A375 (cell line): Measurements from ENCODE around the gene ZNF71. TPM values are rescaled to one million over a fixed set of nuclear protein-coding genes. Genes with fewer than 3 reads are reported as not detected.

Source experiments
- total RNA-seq: library from RNA; depleted of rRNA; stranded (reverse); fragments of >200 nt; shearing (Covaris generic); gene quantifications from 2 replicates; pipeline ENCODE4 v1.2.3, GENCODE V29; 2014; rRNA removed

ZNF71 gene
- total RNA-seq, result 3.1 and 3.5 TPM in 2 replicates

DNA sequence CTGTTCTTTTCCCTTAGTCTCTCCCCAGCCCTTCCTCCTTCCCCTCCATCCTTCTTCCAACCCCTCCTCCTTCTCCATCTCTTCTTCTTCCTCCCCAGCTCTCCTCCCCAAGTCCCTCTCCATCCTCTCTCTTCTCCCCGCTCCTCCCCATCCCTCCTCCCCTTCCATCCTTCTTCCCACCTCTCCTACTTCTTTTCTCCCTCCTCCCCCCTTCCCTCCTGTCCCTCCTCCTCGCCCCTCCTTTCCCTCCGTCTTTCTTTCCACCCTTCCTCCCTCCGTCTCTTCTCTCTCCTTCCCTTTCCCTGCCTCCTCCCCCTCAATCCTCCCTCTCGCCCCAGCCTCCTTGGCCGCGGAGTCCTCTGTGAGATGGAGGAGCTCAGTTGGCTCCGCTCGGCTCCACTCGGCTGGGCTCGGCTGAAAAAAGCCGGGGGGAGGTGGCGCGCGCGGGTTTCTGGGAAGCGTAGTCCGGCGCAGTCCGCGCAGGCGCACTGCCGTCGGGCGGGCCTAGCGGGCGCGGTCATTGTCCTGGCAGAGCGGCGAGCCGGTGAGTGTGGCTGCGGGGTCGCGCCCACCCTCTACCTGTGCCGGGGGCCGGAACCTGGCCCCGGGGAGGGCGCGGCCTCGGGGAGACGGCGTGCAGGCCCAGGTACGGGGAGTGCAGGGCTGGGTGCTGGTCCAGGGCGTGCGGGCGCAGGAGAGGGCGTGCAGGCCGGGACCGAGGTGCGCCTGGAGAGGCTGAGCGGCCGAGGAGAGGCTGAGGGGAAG is at the start of gene ZNF71:
Gene ZNF71, plus strand, starts transcription at position 520 of the 765 bp plus-strand sequence. CDS start 6,257 bp downstream, outside the sequence.

DNA sequence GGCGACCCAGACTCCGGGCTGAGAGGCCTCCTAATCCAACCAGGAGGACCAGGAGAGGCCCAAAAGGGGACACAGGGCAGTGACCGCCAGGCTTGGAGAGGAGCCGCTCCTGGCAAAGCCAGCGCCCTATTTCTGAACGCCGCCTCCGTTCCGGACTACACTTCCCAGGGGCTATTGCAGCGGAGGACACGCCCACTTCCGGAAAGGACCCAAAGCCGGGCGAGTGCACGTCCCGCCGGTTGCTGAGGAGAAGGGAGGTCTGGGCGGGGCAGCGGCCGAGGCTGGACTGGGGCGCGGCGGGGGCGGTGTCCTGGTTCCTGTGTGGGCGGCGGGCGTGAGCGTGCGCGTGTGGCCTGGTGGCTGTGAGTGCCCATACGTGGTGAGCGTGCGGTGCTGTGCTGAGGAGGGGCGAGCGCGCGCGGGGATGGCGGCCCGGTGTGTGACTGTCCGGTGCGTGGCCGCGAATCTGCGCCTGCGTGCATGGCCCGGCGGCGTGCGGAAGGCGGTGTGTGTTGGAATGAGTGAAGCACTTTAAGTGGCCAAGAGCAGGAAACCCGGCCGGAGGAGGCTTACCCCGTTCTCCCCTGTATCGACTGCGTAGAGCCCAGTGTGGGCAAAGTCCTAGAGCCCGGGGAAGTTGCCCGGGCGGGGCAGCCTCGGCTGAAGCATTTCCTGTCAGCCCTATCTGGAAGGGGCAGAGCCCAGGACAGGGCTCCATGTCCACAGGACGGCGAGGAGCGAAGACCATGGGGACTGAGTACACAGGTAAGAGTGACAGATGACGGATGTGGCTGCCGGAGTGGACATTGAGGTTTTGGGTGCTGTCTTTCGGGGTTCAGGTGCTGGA is 27.6 kb upstream of the ZNF71 start, which contains the start of gene ZNF470:
Gene ZNF470, plus strand, starts transcription at position 195 of the 847 bp plus-strand sequence. CDS start 2,844 bp downstream, outside the sequence.

DNA sequence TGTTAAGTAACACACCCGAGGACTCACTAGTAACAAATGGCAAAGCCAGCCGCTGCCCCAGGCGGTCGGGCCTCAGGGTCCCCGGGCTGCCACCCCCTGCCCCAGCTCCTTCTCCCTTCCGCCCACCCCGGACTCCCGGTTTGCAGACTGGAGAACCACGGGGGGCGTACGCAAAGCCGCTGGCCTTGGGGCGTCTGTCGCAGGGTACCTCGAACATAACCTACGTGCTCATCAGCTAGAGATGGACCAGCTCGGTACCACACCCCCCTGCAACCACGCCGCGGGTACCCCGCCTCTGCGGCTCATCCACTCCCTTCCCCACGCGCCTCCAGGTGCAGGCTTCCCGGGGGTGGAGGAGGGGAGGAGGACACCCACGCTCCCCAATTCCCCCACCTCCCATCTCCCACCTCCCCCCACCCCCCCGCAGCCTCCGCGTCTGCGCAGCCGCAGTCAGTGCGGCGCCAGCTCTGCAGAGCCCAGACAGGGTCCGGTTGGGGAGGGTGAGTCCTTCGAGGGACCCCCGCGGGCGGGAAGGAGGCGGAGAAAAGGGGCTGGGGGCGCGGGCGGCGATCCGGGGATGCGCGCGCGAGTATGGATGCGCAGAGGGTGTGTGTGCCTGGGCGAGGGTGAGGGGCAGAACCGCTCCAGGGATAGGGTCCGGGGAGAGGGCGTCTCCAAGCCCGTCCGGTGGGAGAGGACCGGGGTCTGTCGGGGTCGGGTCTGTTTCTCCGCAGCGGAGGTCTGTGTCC is 47.8 kb downstream of the ZNF71 start, which contains the start of gene SMIM17:
Gene SMIM17, plus strand, starts transcription at position 449 of the 749 bp plus-strand sequence. CDS start 2,509 bp downstream, outside the sequence.

DNA sequence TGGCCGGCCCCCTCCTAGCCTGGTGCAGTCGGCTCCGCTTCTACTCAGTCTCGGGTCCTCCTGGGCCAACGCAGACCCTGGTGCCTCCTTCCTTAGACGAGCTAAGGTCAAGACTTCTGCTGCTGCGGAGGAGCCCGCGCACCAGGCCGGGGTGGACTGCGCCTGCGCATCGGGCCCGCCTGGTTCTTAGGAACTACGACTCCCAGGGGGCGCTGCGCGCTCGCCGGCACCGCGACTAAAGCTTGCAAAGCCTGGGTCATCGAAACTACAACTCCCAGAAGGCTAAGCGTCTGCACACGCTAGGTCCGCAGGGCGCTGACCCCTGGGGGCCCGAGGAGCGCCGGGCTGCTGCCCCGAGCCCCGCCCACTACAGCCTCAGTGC is 76.5 kb downstream of the ZNF71 start, which contains the start of gene ZNF835:
Gene ZNF835, minus strand, starts transcription at position 145 of the 382 bp plus-strand sequence. CDS start 6,559 bp downstream, outside the sequence.

Other genes with a start within 250 kb of the ZNF71 start
- 1.7 and 2.5 TPM in 2 replicates for gene ZNF582, start 201.8 kb upstream of the ZNF71 start, total RNA-seq
- gene ZNF583, start 191.0 kb upstream of the ZNF71 start, total RNA-seq, result 2.5 and 2.9 TPM in 2 replicates
- gene ZNF667, start 118.0 kb upstream of the ZNF71 start, total RNA-seq, result not detected in 2 replicates
- 0.68 and 1.5 TPM in 2 replicates for gene ZNF471, start 87.4 kb upstream of the ZNF71 start, total RNA-seq
- 1.5 and 3.2 TPM in 2 replicates for gene ZFP28, start 56.4 kb upstream of the ZNF71 start, total RNA-seq
- 2.2 and 2.6 TPM in 2 replicates for gene ZNF470, start 27.8 kb upstream of the ZNF71 start, total RNA-seq
- not detected in 2 replicates for gene SMIM17, start 47.9 kb downstream of the ZNF71 start, total RNA-seq
- 0.98 and 2.0 TPM in 2 replicates for gene ZNF835, start 76.5 kb downstream of the ZNF71 start, total RNA-seq
- 0.11 and 0.26 TPM in 2 replicates for gene PEG3, start 245.4 kb downstream of the ZNF71 start, total RNA-seq
- not detected in 2 replicates for gene ZIM2, start 245.4 kb downstream of the ZNF71 start, total RNA-seq